CD4-positive, alpha-beta T cell (primary cell): ENCODE results near the gene PTF1A. TPM values are rescaled to one million over a fixed set of nuclear protein-coding genes. Genes with fewer than 3 reads are reported as not detected.

Source experiments
- total RNA-seq, 174 experiments: library from RNA in 2 of 174; stranded (reverse) in 2 of 174; gene quantifications; one replicate each; pipeline ENCODE4 v1.2.3 and lab custom pipeline; 2021 to 2026

The PTF1A gene
- total RNA-seq, 2 experiments from 2014 or later = not detected

Other genes with a start within 250 kb of the PTF1A start
- 1 to 10 TPM in 1 of 2 experiments, under 1 TPM in 1; 0.66 to 1.4 TPM for gene MSRB2, start 96.7 kb upstream of the PTF1A start, total RNA-seq
- gene C10orf67, start 152.5 kb downstream of the PTF1A start, total RNA-seq = not detected
- gene OTUD1, start 246.8 kb downstream of the PTF1A start, total RNA-seq = 10 to 100 TPM; 94.5 to 94.8 TPM